ENCODE results near the gene APC.

DNA sequence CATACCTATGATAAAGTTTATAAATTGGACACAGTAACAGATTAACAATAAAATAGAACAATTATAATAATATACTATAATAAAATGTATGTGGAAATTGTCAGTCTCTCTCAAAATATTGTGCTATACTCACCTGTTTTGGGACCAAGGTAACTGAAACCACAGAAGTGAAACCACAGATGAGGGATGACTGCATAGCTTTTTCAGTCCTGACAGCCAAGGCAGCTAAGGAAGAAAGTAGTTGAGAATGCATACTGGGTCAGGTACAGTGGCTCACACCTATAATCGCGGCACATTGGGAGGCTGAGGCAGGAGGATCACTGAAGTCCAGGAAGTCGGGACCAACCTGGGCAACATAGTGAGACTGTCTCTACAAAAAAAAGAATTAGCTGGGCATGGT, 132.3 kb downstream of the APC start:
- TF ChIP-seq CTCF (conservative IDR thresholded peaks at IDR 0.05 in 1 of 2, IDR thresholded peaks at IDR 0.05 in 1 of 2; ENCODE audit: extremely low read depth in 1 of 2, insufficient read depth in 1 of 2, low read depth in 1 of 2, low read length in 2 of 2) = no peak
- TF ChIP-seq EZH2 (IDR thresholded peaks at IDR 0.05; ENCODE audit: borderline replicate concordance, low read length) = no peak
